Measurements from ENCODE around the gene ANKRD36C.
"Not testable (repeated sequence)": the region's sequence is repeated elsewhere in the genome, so short reads cannot be mapped to it uniquely, and the experiment has no call there.

DNA sequence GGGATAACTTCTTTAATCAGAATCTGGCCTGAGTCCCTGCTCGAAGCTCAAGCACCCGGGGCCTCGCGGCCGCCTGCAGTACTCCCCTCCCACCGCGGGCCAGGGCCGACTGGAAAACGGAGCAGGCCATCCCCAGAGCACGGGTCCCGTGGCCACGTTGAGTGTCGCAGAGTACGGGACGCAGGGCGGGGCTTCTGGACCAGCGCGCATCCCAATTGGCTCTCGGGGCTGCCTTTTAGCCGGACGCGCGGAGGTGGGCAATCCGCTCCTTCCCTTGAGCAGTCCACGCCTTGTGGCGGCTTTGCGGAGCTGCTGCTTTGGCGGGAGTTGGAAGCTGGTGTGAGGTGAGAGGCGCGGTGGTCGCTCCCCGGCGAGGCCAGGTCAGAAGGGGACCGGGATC, 202.2 kb downstream of the ANKRD36C start:
- TF ChIP-seq EZH2phosphoT487 (IDR thresholded peaks at IDR 0.05; ENCODE audit: insufficient read depth, low read depth); EZH2 (IDR thresholded peaks at IDR 0.05; ENCODE audit: insufficient read depth, poor library complexity, severe bottlenecking): not testable (repeated sequence)
